K562 (cell line): ENCODE results near the gene CHKB. TPM values are rescaled to one million over a fixed set of nuclear protein-coding genes. Genes with fewer than 3 reads are reported as not detected.

ENCODE experiments used
- ATAC-seq: fragments of 200-7000 bp; cut with Tn5 transposase; 3 replicates; pipeline ENCODE4 v1.9.1; 2020; ENCODE audit warnings: moderate library complexity
- BruUV-seq: library from RNA; stranded (reverse); fragments of 400-500 nt; replicated peaks from 2 replicates; lab custom pipeline; 2021; lab: Mats Ljungman, UMichigan
- CTCF ChIA-PET: fragments of 300-600 bp; formaldehyde crosslinking; extraction: SDS; loops from one replicate; lab custom pipeline; 2021; ENCODE audit warnings: low intra/inter-chr PET ratio; lab: Yijun Ruan, JAX
- POLR2A ChIA-PET: fragments of 300-600, 350-650 bp; sonication (Branson Sonifier 250); formaldehyde crosslinking; extraction: SDS; loops from one replicate; lab custom pipeline; 2021; ENCODE audit warnings: antibody characterized with exemption, inconsistent platforms; lab: Yijun Ruan, JAX
- DNase-seq, 4 experiments: peaks; one replicate each; pipeline versions ENCODE4 v3.0.0 to v3.0.0-alpha.2; 2011 to 2018; ENCODE audit warnings: low spot score in 3 of 4, mixed read lengths in 3 of 4; ENCODE audit errors: extremely low read depth in 1 of 4
- FAIRE-seq: peaks from 2 replicates; lab custom pipeline; 2011; peaks lifted over from hg19 to GRCh38; lab: Jason Lieb, UNC
- H2AFZ ChIP-seq: 2 replicates; pipeline ENCODE4 v1.6.0; 2011; ENCODE audit warnings: low read depth, low read length, control low read depth, inconsistent platforms
- H3K27ac ChIP-seq: fragments of 200-600 bp; 3 replicates; pipeline ENCODE4 v1.8.0; 2011; ENCODE audit warnings: low read depth, mild to moderate bottlenecking, control low read depth, inconsistent platforms, low read length, moderate library complexity, mixed read lengths; ENCODE audit errors: extremely low read depth
- H3K27me3 ChIP-seq, 2 experiments: fragments of 300-600 bp in 1 of 2; 2 replicates in 1 of 2; 3 replicates in 1 of 2; pipeline versions ENCODE4 v1.6.0 to v1.8.0; 2011; ENCODE audit warnings: inconsistent platforms in 2 of 2, low read length in 2 of 2, mild to moderate bottlenecking in 1 of 2, mixed read lengths in 1 of 2, moderate library complexity in 1 of 2; ENCODE audit not compliant: control insufficient read depth in 2 of 2, insufficient read depth in 2 of 2
- H3K36me3 ChIP-seq: fragments of 300-600 bp; 3 replicates; pipeline ENCODE4 v1.8.0; 2011; ENCODE audit warnings: mild to moderate bottlenecking, low read length, inconsistent platforms; ENCODE audit not compliant: control insufficient read depth, insufficient read depth
- H3K4me1 ChIP-seq, 2 experiments: fragments of 200-600 bp in 1 of 2; replicated peaks in 1 of 2; 2 replicates in 1 of 2; 3 replicates in 1 of 2; pipeline versions ENCODE4 v1.5.1 to v1.8.0; 2011; ENCODE audit warnings: inconsistent platforms in 2 of 2, low read length in 2 of 2, mild to moderate bottlenecking in 1 of 2, mixed read lengths in 1 of 2, moderate library complexity in 1 of 2; ENCODE audit not compliant: control insufficient read depth in 2 of 2, insufficient read depth in 2 of 2
- H3K4me2 ChIP-seq: 2 replicates; pipeline ENCODE4 v1.6.1; 2011; ENCODE audit warnings: low read length, control low read depth, inconsistent platforms, mixed read lengths; ENCODE audit not compliant: insufficient read depth
- H3K4me3 ChIP-seq: fragments of 200-600 bp; sonication (generic), shearing (Covaris generic); 2 replicates; pipeline ENCODE4 v1.5.1; 2016; ENCODE audit warnings: control low read depth, inconsistent platforms
- H3K79me2 ChIP-seq: fragments of 200-600 bp; 3 replicates; pipeline ENCODE4 v1.8.0; 2011; ENCODE audit warnings: low read length, inconsistent platforms; ENCODE audit not compliant: control insufficient read depth, insufficient read depth
- H3K9ac ChIP-seq, 2 experiments: 2 replicates each; pipeline versions ENCODE4 v1.6.0 to v1.6.1; 2011; ENCODE audit warnings: low read depth in 2 of 2, low read length in 2 of 2, control low read depth in 1 of 2, inconsistent platforms in 1 of 2, mild to moderate bottlenecking in 1 of 2, mixed read lengths in 1 of 2; ENCODE audit not compliant: insufficient read depth in 1 of 2
- H3K9me1 ChIP-seq: one replicate; pipeline ENCODE4 v1.6.0; 2011; ENCODE audit warnings: inconsistent platforms, mild to moderate bottlenecking, low read length, moderate library complexity; ENCODE audit not compliant: control insufficient read depth, insufficient read depth
- H3K9me3 ChIP-seq: replicated peaks from 2 replicates; pipeline ENCODE4 v1.5.1; 2011; ENCODE audit warnings: low read depth, low read length, inconsistent platforms; ENCODE audit not compliant: control insufficient read depth, insufficient read depth
- H4K20me1 ChIP-seq: replicated peaks from 2 replicates; pipeline ENCODE4 v1.6.1; 2011; ENCODE audit warnings: low read length, inconsistent platforms, mixed read lengths; ENCODE audit not compliant: control insufficient read depth, insufficient read depth
- ELK3 ChIP-seq: fragments of 450-650 bp; formaldehyde crosslinking; IDR thresholded peaks from 2 replicates; pipeline ENCODE4 v1.4.0; 2020; ENCODE audit warnings: mild to moderate bottlenecking
- GTF2F1 ChIP-seq: IDR thresholded peaks from 2 replicates; pipeline ENCODE4 v1.6.1; 2011; ENCODE audit warnings: low read depth, low read length, improper control_type of control experiment
- ID3 ChIP-seq, 2 experiments: fragments of 250-450 bp in 1 of 2; fragments of 450-650 bp in 1 of 2; sonication (Bioruptor Pico) in 1 of 2; IDR thresholded peaks; 2 replicates each; pipeline versions ENCODE4 v1.6.1 to v1.8.0; 2016 to 2021; ENCODE audit warnings: mild to moderate bottlenecking in 2 of 2, moderate library complexity in 2 of 2, missing compliant biosample characterization in 1 of 2, missing genetic modification characterization in 1 of 2
- MAX ChIP-seq: sonication (generic); formaldehyde crosslinking; IDR thresholded peaks from 2 replicates; pipeline ENCODE4 v1.9.0; 2022; ENCODE audit warnings: mild to moderate bottlenecking, missing genetic modification reagents
- ZBTB9 ChIP-seq: fragments of 450-650 bp; formaldehyde crosslinking; IDR thresholded peaks from 2 replicates; pipeline ENCODE4 v1.4.0; 2020; ENCODE audit warnings: mild to moderate bottlenecking, moderate library complexity
- ZNF318 ChIP-seq, 2 experiments: fragments of 450-650 bp; IDR thresholded peaks; 2 replicates each; pipeline ENCODE4 v1.6.1; 2016; ENCODE audit warnings: mild to moderate bottlenecking in 2 of 2, borderline replicate concordance in 1 of 2, low read depth in 1 of 2, moderate library complexity in 1 of 2
- ZNF740 ChIP-seq, 3 experiments: fragments of 200-800 bp in 1 of 3; sonication (Bioruptor generic) in 1 of 3; sonication (generic) in 1 of 3; formaldehyde crosslinking in 1 of 3; IDR thresholded peaks; 2 replicates each; pipeline versions ENCODE4 v1.6.1 to v1.8.0; 2016 to 2022; ENCODE audit warnings: mild to moderate bottlenecking in 2 of 3, missing compliant biosample characterization in 2 of 3, missing genetic modification characterization in 2 of 3, missing genetic modification reagents in 1 of 3
- WGBS: fragments of 100-300 bp; shearing (Covaris generic); methylation state at CpG from one replicate; pipeline ENCODE4 v1.1.6; 2016; ENCODE audit warnings: low coverage, mixed read lengths; ENCODE audit not compliant: insufficient coverage; ENCODE audit errors: missing lambda C conversion rate; 5-methylcytosine and 5-hydroxymethylcytosine counted together
- in situ Hi-C: fragments of 300-500 bp; cut with MboI; formaldehyde crosslinking; loops from 4 replicates; pipeline ENCODE4 v1.15.0; 2018; ENCODE audit warnings: inconsistent platforms, mixed read lengths
- intact Hi-C: fragments of 100-400 bp; cut with micrococcal nuclease; formaldehyde crosslinking; loops from 2 replicates; pipeline ENCODE4 v1.14.2; 2022
- polyA plus RNA-seq, 8 experiments: library from polyadenylated mRNA; depleted of rRNA in 4 of 8; stranded (reverse) in 5 of 8; unstranded in 3 of 8; fragments of >200 nt; fragmentation: Nextera tagmentation in 2 of 8; fragmentation: Illumina TruSeq in 1 of 8; extraction: Ambion mirVana in 2 of 8; extraction: Trizol in 1 of 8; gene quantifications; 2 replicates each; pipeline versions ENCODE4 v1.2.1 to v1.2.3, GENCODE V29; 2011 to 2014; ENCODE audit warnings: inconsistent platforms in 1 of 8, missing spikeins in 1 of 8
- total RNA-seq, 7 experiments: library from RNA; depleted of rRNA in 6 of 7; stranded (reverse); fragments of >200 nt in 6 of 7; fragmentation: Illumina TruSeq in 2 of 7; extraction: Trizol in 2 of 7; gene quantifications; 2 replicates each; pipeline versions ENCODE4 v1.2.1 to v1.2.3, GENCODE V29; 2011 to 2021; ENCODE audit warnings: low replicate concordance in 1 of 7

Gene CHKB
- total and polyA plus RNA-seq, 9 of the 15 experiments (the other 6 are each of a cell fraction or from before 2014, with no cell fraction given) = 2.7 to 31.0 (median 11.0) TPM

GRCh38 chr22:50630376-50630775 is 47.7 kb upstream of the CHKB start:
- CTCF ChIA-PET = no interaction called here
- FAIRE-seq (no peak), ATAC-seq (no peak), DNase-seq (no peak)
- H4K20me1 ChIP-seq = no peaks in the 10 kb centered on the region
- WGBS = 85% methylated on average over 4 of the region's 5 CpGs
- in situ Hi-C loops (no loop called here), intact Hi-C loops (no loop called here)
- no peaks in the 10 kb centered on the region; the same call in 2 of the 3 replicates for H3K79me2 ChIP-seq
- no peak overlapping the region for H3K9ac ChIP-seq
- POLR2A ChIA-PET = interaction anchor here (0.8 kb wide), 1 partner anchor 11 kb away, joined by 3 read pairs; no protein-coding TSS in a partner anchor
- peaks cover 5 to 33% of the 10 kb centered on the region in 2 experiments; a peak in 4 of 5 replicates for H3K4me1 ChIP-seq
- no peaks in the 10 kb centered on the region for H3K9me1 ChIP-seq
- H3K4me3 ChIP-seq = no peak overlapping the region
- H2AFZ ChIP-seq = no peak overlapping the region
- no peak overlapping the region for H3K27ac ChIP-seq
- H3K9me3 ChIP-seq = no peaks in the 10 kb centered on the region
- no peak overlapping the region for H3K4me2 ChIP-seq
- peaks cover 1 to 2% of the 10 kb centered on the region in 2 experiments; a peak in 4 of 5 replicates for H3K27me3 ChIP-seq
- H3K36me3 ChIP-seq = no peaks in the 10 kb centered on the region
- no TSS peak for BruUV-seq
- TF ChIP-seq ELK3 (no peak), ID3 (CRISPR knock-in tag; IDR thresholded peaks at IDR 0.05) (no peak), ID3 (tag; IDR thresholded peaks at IDR 0.05) (no peak), MAX (no peak), ZNF318 (IDR thresholded peaks at IDR 0.05; ENCODE audit: borderline replicate concordance in 1 of 2, low read depth in 1 of 2) (no peak), ZNF740 (CRISPR knock-in tag; IDR thresholded peaks at IDR 0.05) (no peak), ZNF740 (tag; IDR thresholded peaks at IDR 0.05) (no peak), ZBTB9 (CRISPR knock-in tag) (no peak), GTF2F1 (no peak)
